H7 (cell line): ENCODE data around the gene PLAAT4. TPM values are rescaled to one million over a fixed set of nuclear protein-coding genes. Genes with fewer than 3 reads are reported as not detected.
"Not testable (repeated sequence)": the region's sequence is repeated elsewhere in the genome, so short reads cannot be mapped to it uniquely, and the experiment has no call there.

ENCODE experiments used
- DNase-seq: peaks from one replicate; pipeline ENCODE4 v3.0.0; 2012
- H3K27me3 ChIP-seq: 2 replicates; pipeline ENCODE4 v1.6.0; 2011; ENCODE audit warnings: mild to moderate bottlenecking, low read length; ENCODE audit not compliant: control insufficient read depth, insufficient read depth
- H3K36me3 ChIP-seq: replicated peaks from 2 replicates; pipeline ENCODE4 v1.5.1; 2011; ENCODE audit warnings: low read length; ENCODE audit not compliant: control insufficient read depth, insufficient read depth
- H3K4me3 ChIP-seq: 2 replicates; pipeline ENCODE4 v1.5.1; 2011; ENCODE audit warnings: low read depth, mild to moderate bottlenecking, control low read depth, low read length, moderate library complexity; ENCODE audit not compliant: insufficient read depth
- total RNA-seq: library from RNA; depleted of rRNA; stranded (reverse); fragments of >200 nt; shearing (Covaris generic); gene quantifications from 2 replicates; pipeline ENCODE4 v1.2.3, GENCODE V29; 2014

PLAAT4 gene
- total RNA-seq, 1 experiment from 2014 or later: 1.1 TPM

GRCh38 chr11:63563201-63564055, 26.8 kb downstream of the PLAAT4 start, which contains the start of gene PLAAT2:
Gene PLAAT2, minus strand, starts transcription at chr11:63563379. Its CDS starts 55 bp downstream, at chr11:63563324.
- H3K27me3 ChIP-seq: no peaks in the 10 kb centered on the region
- DNase-seq: no peak

DNA sequence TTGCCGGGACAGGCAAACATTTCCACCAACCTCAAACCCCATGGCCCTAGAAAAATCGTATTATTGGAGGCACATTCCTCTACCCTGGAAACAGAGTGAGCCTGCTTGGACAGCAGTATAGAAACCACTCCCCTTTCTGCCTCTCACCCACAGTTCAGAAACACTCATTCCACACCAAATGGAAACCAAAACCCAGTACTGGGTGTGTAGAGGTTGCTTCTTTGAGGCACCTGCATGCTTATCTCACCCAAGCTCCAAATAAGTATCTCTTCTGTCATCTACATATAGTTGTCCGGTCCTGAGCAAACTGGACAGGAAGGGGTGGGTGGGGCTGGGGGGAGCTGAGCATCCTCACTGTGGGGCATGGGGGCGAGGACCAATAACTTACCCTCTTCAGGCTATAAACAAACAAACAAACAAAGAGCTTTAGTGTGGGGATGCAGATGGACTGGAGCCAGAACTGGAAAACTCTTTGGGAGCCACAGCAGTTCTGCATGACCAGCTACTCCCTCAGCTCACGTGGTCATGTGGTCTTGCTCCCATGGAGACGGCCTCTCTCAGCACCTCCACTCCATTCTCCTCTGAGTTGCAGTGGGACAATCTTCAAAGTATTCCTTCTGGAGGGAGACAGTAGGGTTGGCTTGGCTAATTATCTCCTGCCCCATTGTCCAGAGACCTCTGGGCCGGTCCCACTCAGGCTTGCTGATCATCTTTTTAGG, 27.6 kb downstream of the PLAAT4 start:
- no peak for DNase-seq
- Histone ChIP-seq H3K36me3 (no peaks in the 10 kb centered on the region), H3K4me3 (no peak overlapping the region), H3K27me3 (no peaks in the 10 kb centered on the region)

More at GRCh38 chr11:63563201-63564055, 26.8 kb downstream of the PLAAT4 start, which contains the start of gene PLAAT2:
- Histone ChIP-seq H3K36me3 (no peaks in the 10 kb centered on the region), H3K4me3 (no peak within 1 kb of the TSS)

DNA sequence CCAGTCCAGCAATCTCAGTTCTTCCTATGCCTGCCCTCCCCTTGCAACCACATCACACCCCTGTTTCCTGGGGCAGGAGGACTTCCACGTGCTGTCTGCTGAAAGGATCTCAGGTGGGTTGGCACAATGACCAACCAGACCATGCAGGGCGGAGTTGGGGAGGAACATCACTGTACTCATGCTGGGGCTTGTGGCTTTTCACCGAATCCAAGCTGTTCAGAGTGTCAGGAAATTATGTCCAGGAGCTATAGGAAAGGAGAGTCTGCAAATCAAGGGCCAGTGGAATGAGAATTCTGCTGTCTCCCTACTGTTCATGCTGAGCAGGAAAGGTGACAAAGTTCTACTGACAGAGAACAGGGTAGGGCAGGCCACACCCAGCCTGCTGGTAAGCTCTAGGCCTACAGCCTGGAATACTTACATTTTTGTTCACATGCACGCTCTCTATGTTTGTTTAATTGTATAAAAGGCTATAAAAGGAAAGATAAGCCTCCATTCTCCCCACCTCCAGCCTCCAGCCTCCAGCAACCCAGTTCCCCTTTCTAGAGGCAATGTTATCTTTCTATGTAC, 28.3 kb downstream of the PLAAT4 start:
- Histone ChIP-seq H3K4me3 (no peak overlapping the region), H3K27me3 (no peaks in the 10 kb centered on the region), H3K36me3 (no peaks in the 10 kb centered on the region)
- no peak for DNase-seq

DNA sequence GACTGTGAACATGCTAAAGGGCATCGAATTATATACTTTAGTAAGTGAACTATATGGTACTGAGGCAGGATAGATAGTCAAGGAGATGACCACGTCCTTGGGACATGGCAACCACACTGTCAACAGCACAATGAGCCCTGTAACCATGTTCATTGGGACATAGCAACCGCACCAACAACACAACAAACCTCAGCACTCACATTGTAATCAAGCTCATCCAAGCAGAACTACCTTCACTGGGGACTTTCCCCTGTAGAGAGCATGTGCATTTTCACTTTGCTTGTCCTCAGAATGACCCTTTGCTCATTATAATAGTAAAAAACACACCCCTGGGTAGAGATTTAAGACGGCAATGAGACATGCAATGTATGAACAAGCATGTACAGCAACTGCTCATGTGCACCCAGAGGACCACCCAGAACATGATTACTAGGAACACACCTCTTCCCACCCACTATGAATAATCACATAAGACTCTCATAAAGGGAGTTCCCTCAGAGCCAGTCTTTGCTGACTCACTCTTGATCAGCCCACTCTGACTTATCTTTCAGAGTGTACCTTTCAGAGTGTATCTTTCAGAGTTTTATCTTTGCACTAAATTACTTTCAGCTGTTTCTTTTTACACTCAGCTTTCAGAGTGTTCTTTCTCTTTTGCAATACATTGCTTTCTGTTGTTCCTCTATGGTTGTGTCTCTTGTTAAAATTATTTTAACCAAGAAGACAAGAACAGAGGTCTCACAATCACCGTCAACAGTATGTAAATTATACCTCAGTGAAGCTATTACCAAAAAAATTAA, 30.6 kb downstream of the PLAAT4 start:
- H3K4me3 ChIP-seq: no peak overlapping the region
- H3K27me3 ChIP-seq: no peaks in the 10 kb centered on the region
- no peaks in the 10 kb centered on the region for H3K36me3 ChIP-seq
- DNase-seq: no peak

DNA sequence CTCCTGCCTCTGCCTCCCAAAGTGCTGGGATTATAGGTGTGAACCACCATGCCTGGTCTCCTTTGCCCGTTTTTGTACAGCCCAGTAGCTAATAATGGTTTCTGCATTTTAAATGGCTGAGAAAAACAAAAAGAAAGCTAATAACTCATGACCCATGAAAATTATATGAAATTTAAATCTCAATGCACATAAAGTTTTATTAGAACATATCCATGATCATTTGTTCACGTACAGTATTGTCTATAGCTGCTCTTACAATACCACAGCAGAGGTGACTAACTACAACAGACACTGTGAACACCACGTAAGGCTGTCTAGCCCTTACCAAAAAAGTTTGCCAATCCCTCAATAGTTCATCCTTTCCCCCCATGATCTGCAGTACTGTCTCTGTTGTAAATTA, 33.0 kb downstream of the PLAAT4 start:
- Histone ChIP-seq H3K4me3 (no peak overlapping the region), H3K36me3 (peaks cover 3% of the 10 kb centered on the region; the same call in 1 of the 2 replicates), H3K27me3 (no peaks in the 10 kb centered on the region)
- DNase-seq: no peak

DNA sequence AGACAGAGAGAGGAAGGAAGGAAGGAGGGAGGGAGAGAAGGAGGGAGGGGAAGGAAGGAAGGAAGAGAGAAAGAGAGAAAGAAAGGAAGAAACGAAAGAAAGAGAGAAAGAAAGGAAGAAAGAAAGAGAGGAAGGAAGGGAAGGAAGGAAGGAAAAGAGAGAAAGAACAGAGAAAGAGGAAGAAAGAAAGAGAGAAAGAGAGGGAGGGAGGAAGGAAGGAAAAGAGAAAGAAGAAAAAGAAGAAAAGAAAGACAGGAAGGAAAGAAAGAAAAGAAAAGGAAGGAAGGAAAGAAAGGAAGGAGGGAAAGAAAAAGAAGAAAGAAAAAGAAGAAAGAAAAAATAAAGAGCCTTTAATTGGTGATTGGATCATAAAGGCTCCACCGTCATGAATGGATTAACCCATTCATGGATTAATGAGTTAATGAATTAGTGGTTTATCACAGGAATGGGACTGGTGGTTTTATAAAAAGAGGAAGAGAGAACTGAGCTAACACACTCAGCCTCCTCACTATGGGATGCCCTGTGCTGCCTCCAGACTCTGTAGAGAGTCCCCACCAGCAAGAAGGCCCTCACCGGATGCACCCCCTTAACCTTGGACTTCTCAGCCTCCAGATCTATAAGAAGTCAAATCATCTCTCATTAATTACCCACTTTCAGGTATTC, 35.5 kb downstream of the PLAAT4 start:
- Histone ChIP-seq H3K27me3 (no peaks in the 10 kb centered on the region), H3K4me3 (no peak overlapping the region), H3K36me3 (peaks cover 8% of the 10 kb centered on the region)
- DNase-seq: no peak

GRCh38 chr11:63573881-63574855, 37.6 kb downstream of the PLAAT4 start:
- H3K4me3 ChIP-seq: no peak overlapping the region
- H3K36me3 ChIP-seq: peaks cover 8% of the 10 kb centered on the region
- DNase-seq: no peak
- H3K27me3 ChIP-seq: no peaks in the 10 kb centered on the region

DNA sequence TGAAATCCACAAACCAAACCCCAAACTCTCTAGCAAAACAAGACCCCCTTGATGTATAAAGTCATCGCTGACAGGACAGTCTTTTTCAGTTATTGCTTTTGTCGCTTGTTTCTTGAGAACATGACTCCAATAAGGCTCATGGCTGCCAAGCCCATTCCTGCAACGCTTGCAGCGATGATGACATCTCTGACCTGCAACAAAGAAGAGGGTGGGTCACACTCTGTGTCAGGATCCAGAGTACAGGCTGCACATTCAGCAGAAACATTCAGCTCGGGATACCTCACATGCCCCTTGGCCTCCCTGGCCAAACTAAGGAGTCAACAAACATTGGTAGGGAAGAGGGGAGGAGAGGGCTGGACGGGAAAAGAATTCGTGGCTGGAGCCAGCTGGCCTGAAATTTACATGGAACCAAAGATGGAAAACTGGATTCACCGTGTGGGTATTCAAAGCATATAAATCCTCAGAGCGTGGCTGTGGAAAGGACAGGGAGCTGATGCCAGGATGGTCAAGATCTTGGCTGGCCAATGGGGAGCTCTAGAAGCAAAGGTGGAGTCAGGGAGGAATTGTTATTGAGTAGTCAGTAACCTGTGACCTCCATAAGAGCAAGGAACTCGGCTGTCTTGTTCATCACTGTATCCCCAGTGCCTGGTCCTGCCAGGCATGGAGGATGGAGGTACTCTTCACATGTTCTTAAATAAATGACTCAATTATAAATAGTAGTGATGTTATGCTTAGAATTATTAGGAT, 38.4 kb downstream of the PLAAT4 start:
- no peak overlapping the region for H3K4me3 ChIP-seq
- no peak for DNase-seq
- H3K36me3 ChIP-seq: peaks cover 11% of the 10 kb centered on the region
- no peaks in the 10 kb centered on the region for H3K27me3 ChIP-seq

DNA sequence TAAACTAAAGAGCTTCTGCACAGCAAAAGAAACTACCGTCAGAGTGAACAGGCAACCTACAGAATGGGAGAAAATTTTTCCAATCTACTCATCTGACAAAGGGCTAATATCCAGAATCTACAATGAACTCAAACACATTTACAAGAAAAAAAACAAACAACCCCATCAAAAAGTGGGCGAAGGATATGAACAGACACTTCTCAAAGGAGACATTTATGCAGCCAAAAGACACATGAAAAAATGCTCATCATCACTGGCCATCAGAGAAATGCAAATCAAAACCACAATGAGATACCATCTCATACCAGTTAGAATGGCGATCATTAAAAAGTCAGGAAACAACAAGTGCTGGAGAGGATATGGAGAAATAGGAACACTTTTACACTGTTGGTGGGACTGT, 42.3 kb downstream of the PLAAT4 start:
- H3K36me3 ChIP-seq: peaks cover 23% of the 10 kb centered on the region
- H3K27me3 ChIP-seq, H3K4me3 ChIP-seq, DNase-seq: not testable (repeated sequence)

GRCh38 chr11:63581224-63581623, 44.6 kb downstream of the PLAAT4 start:
- not testable (repeated sequence) for H3K27me3 ChIP-seq, H3K4me3 ChIP-seq, DNase-seq
- peaks cover 19% of the 10 kb centered on the region for H3K36me3 ChIP-seq

DNA sequence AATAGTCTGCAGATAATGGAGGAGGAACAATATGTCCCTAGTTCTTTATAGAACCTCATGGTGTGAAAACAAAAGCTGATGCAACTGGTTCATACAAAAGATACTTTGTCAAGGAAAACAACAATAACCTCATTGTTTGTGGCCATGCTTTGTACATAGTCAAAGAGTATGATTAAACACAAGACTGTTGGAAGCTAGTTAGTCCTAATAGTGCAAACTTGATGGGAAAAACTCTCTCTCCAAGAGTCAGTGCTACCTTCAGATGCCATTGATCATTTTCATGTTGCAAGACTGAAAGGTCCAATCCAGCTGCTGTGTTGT, 46.7 kb downstream of the PLAAT4 start:
- H3K36me3 ChIP-seq: peaks cover 21% of the 10 kb centered on the region
- DNase-seq: no peak
- no peak overlapping the region for H3K4me3 ChIP-seq
- no peaks in the 10 kb centered on the region for H3K27me3 ChIP-seq

DNA sequence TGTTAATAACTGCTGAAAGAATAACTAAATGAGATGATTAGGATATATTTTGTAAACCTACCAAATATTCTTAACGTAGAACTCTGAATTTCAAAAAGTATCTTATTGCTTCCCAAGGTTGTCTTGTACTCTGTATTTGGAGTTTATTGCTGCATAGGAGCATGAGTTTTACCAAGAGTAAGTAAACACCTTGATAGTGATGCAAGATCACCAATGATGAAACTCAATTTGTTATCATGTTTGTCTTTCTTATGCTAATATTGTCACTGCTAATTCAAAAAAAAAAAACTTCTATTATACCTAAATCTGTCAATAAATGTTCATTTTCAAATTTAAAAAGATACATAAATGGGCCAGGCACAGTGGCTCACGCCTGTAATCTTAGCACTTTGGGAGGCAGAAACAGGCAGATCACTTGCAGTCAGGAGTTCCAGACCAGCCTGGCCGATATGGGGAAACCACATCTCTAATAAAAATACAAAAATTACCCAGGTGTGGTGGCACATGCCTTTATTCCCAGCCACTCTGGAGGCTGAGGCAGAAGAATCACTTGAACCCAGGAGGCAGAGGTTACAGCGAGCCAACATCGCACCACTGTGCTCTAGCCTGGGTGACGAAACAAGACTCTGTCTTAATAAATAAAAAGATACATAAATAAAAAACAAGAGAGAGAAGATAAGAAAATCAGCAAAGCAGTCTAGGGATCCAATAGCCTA, 50.0 kb downstream of the PLAAT4 start:
- Histone ChIP-seq H3K4me3 (no peak overlapping the region), H3K36me3 (peaks cover 32% of the 10 kb centered on the region), H3K27me3 (no peaks in the 10 kb centered on the region)
- DNase-seq: no peak
